Aorta (tissue), 5 donors: ENCODE measurements around the gene SCAMP2. TPM values are rescaled to one million over a fixed set of nuclear protein-coding genes. Genes with fewer than 3 reads are reported as not detected.

ENCODE experiments used
- ATAC-seq: fragments of 200-7000 bp; cut with Tn5 transposase; one replicate; pipeline ENCODE4 v1.9.1; 2022; ENCODE audit warnings: moderate library complexity; ENCODE audit not compliant: low FRiP score
- DNase-seq, 2 donors: peaks; one replicate each; pipeline ENCODE4 v3.0.0-alpha.2; 2020
- H3K27ac ChIP-seq, 2 donors: one replicate each; pipeline ENCODE4 v1.5.1; 2013; ENCODE audit warnings: low read length in 2 of 2, mild to moderate bottlenecking in 2 of 2, moderate library complexity in 2 of 2, control low read depth in 1 of 2, inconsistent platforms in 1 of 2, low read depth in 1 of 2
- H3K27me3 ChIP-seq, 2 donors: one replicate each; pipeline ENCODE4 v1.6.1; 2013; ENCODE audit warnings: control low read depth in 1 of 2, low read length in 1 of 2, mild to moderate bottlenecking in 1 of 2, moderate library complexity in 1 of 2; ENCODE audit not compliant: insufficient read depth in 2 of 2, control insufficient read depth in 1 of 2
- H3K36me3 ChIP-seq, 2 donors: one replicate each; pipeline ENCODE4 v1.6.1; 2013; ENCODE audit warnings: control low read depth in 1 of 2, low read length in 1 of 2, mild to moderate bottlenecking in 1 of 2; ENCODE audit not compliant: insufficient read depth in 2 of 2, control insufficient read depth in 1 of 2
- H3K4me1 ChIP-seq, 2 donors: one replicate each; pipeline ENCODE4 v1.6.1; 2013; ENCODE audit warnings: low read length in 2 of 2, control low read depth in 1 of 2, mild to moderate bottlenecking in 1 of 2, moderate library complexity in 1 of 2; ENCODE audit not compliant: insufficient read depth in 2 of 2, control insufficient read depth in 1 of 2
- H3K4me3 ChIP-seq, 2 donors: one replicate each; pipeline ENCODE4 v1.5.1; 2013; ENCODE audit warnings: low read length in 2 of 2, control low read depth in 1 of 2, mild to moderate bottlenecking in 1 of 2
- H3K9me3 ChIP-seq: one replicate; pipeline ENCODE4 v1.6.1; 2013; ENCODE audit warnings: mild to moderate bottlenecking, low read length; ENCODE audit not compliant: control insufficient read depth
- WGBS, 2 donors: extraction: QIAGEN DNeasy Blood & Tissue Kit; methylation state at CpG; one replicate each; pipeline ENCODE4 v1.1.7; 2013; 5-methylcytosine and 5-hydroxymethylcytosine counted together
- intact Hi-C, 2 donors: fragments of 100-400 bp; cut with DNase I; formaldehyde crosslinking; loops; one replicate each; pipeline versions ENCODE4 v1.14.2 to v1.15.0; 2022
- polyA plus RNA-seq, 2 donors: library from polyadenylated mRNA; stranded (reverse); fragments of 200-250 nt; gene quantifications; one replicate each; pipeline ENCODE4 v1.2.3, GENCODE V29; 2013
- total RNA-seq, 2 donors: library from RNA; stranded (reverse); fragmentation: NEBNext Ultra II Directional; extraction: Animal tissue kit (Norgen Biotek cat#: 25700); gene quantifications; one replicate each; pipeline ENCODE4 v1.2.1, GENCODE V29; 2021
- donor health status: healthy with polysubstance abuse.
- donor health status: Bipolar disorder and iron deficiency.
- donor health status: DM: no; HTN: no; CAD: no.
- donor health status: DM: no; HTN: no; CAD: no.
- donor health status: DM: yes; HTN: yes; CAD: no.

SCAMP2 gene
- total and polyA plus RNA-seq, 4 donors, result 21.8 to 65.0 (median 46.3) TPM

DNA sequence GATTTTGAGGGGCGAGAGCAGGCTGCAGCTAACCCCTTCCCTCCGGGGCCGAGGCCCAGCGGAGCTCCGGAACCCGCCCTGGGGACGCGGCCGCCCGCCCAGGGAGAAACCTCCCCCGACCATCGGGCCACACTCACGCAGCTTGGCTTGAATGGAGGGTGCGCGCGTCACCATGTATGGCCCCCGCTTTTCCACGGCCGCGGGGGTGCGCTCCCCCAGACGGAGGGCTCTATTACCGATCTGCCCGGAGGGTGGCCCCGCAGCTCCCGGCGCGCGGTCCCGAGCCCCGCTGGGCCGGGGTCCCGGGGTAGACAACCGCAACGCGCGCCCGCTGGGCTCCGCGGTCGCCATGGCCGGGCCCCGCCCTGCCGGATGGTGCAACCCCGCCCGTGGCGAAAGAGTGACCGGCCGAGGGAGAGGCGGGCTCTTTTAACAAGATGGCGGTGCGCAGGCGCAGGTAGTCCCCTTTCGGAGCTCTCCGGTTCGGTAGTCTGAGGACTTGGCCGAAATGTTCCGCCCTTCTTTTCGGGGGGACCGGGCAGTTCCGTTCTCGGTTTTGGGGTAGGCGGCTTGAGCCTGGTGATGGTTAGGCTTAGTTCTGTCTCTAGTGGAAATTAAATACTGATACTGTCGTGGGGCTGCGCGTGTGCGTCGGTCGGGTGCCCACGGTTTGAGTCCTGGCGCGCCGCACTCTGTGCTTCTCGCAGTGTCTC is 33.4 kb upstream of the SCAMP2 start, which contains the start of gene FAM219B:
TSS of gene FAM219B (minus strand) at position 402 of the 713 bp plus-strand sequence. CDS start at position 351, 51 bp downstream.
- intact Hi-C loops, result loop anchor here in 1 of 2 donors (2.0 to 5.0 kb wide), 3 partner anchors 30 to 46 kb away; partner anchors contain the start of gene SCAMP2
- Histone ChIP-seq H3K4me1 (no peaks in the 10 kb centered on the region), H3K27ac (peak within 1 kb of the TSS; percentile 69 to 78), H3K27me3 (no peaks in the 10 kb centered on the region), H3K9me3 (no peaks in the 10 kb centered on the region), H3K36me3 (no peaks in the 10 kb centered on the region), H3K4me3 (peak within 1 kb of the TSS; percentile 71 to 91)
- 0 to 1% methylated on average over 71 to 74 of the region's 74 CpGs for WGBS, 2 donors
- ATAC-seq (peak; percentile 98), DNase-seq (peak; percentile 96 to 98)

DNA sequence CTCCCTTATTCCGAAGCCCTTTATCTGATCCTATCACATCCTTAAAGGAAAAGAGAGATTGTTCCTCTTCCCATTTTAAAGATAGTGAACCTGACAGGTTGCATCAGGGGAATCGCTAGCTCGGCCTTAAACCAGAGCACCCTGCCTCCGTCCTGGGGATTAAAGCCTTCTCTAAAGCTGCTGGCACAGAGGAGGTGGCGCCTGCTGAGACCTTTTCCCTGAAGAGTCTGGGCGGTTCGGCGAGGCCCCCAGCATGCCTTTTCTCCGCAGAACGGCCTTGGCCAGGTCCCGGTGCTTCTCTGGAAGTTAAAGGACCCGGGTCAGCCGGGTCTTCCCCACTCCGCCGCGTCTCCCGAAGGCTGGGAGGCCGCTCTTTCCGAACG is 32.9 kb upstream of the SCAMP2 start:
- ATAC-seq, result peak; percentile 42
- no peaks in the 10 kb centered on the region for H3K4me1 ChIP-seq
- intact Hi-C loops, result loop anchor here in 1 of 2 donors (2.0 to 5.0 kb wide), 3 partner anchors 31 to 46 kb away; partner anchors contain the start of gene SCAMP2
- no peaks in the 10 kb centered on the region for H3K27me3 ChIP-seq
- H3K4me3 ChIP-seq, result peak overlapping the region; percentile 19 to 91
- peak overlapping the region; percentile 33 to 78 for H3K27ac ChIP-seq
- no peaks in the 10 kb centered on the region for H3K36me3 ChIP-seq
- WGBS, 2 donors, result 0% methylated on average over 20 of the region's 20 CpGs
- H3K9me3 ChIP-seq, result no peaks in the 10 kb centered on the region
- DNase-seq, result peak in 1 of 2 donors; percentile 57

DNA sequence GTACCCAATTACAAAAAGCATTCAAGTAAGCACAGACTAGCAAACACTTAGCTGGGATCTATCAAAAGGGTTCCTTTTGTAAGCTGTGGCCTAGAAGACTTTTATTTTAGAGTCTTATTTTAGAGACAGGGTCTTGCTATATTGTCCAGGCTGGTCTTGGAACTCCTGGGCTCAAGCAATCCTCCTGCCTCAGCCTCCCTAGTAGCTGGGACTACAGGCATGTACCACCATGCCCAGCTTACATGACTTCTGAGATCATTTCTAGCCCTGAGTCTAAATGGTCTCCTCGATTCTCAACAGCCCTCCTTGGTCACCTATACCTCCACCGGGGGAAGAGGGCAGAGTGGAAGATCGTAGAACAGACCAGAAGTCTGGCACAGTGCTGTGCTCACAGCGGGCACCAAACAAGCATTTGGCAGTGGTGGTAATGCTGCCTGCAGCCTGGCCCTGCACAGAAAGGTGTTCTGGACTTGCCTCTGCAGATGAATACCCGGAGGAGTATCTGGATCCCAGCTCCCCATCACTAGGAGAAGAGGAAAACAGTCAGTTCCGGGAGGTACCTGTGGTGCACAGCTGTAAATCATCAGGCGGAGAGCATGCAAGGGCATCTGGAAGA is 31.1 kb upstream of the SCAMP2 start:
- H3K4me3 ChIP-seq, result no peak overlapping the region
- no peaks in the 10 kb centered on the region for H3K4me1 ChIP-seq
- ATAC-seq, result no peak
- no peaks in the 10 kb centered on the region for H3K9me3 ChIP-seq
- intact Hi-C loops, result no loop called here
- no peak for DNase-seq
- peaks cover 0 to 3% of the 10 kb centered on the region in 2 donors for H3K36me3 ChIP-seq
- no peaks in the 10 kb centered on the region for H3K27me3 ChIP-seq
- no peak overlapping the region for H3K27ac ChIP-seq
- 87 to 92% methylated on average over 7 of the region's 7 CpGs for WGBS, 2 donors

DNA sequence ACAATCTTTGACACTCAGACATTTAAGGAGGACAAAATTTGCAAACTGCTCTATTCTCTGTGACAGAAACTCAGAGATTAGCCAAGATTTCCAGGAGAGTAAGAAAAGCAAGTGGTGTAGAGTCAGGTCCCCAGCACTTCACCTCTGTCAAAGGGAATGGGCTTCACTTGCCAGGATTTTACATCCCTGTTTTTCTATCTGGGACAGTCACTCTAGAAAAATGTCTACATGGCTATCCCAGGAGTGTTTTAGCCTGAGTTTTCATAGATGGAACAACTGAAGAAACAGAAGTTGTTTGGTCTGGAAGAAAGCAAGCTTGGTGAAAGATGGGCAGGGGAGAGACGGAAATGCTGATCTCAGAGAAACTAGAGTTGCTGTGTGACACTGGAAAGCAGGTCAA is 30.5 kb upstream of the SCAMP2 start:
- Histone ChIP-seq H3K27me3 (no peaks in the 10 kb centered on the region), H3K27ac (no peak overlapping the region), H3K4me1 (no peaks in the 10 kb centered on the region), H3K9me3 (no peaks in the 10 kb centered on the region), H3K36me3 (peaks cover 0 to 3% of the 10 kb centered on the region in 2 donors), H3K4me3 (no peak overlapping the region)
- DNase-seq, result no peak
- WGBS, 2 donors, result 87 to 100% methylated on average over 1 of the region's 1 CpG
- intact Hi-C loops, result no loop called here
- no peak for ATAC-seq

DNA sequence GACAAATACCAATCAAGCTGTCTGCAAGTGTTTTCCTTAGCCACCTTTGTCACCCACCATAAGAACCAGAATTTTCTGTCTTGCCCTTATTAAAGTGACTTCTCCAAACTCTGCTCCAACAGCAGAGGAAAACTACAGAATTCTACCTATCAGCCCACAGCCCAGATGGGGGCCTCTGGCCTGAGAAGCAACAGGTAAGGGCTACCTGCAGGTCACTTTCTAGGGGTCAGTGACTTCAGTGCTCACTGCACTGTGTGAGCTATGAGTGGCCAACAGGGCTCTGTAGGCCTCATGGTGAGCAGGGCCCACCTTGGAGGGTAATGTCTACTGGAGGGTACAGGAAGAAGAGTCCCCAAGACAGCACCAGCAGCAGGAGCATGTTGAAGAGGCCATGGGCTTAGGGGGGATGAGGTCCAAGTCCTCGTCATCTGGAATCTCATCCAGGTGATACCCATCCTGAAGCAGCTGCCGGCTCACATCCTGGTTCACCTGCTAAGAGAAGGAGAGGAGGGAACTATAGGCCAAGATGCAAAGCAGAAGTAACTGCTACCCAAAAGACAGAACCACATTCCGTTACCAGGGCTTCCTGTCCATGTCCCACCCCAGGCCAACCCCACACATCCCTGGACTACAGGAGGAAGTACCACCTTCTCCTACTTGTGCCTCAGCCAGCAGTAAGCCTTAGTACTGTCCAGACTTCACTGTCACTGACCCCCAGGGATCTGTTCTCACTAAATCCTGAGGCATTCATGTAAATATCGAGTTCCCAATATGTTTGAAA is 29.3 kb upstream of the SCAMP2 start:
- Histone ChIP-seq H3K9me3 (no peaks in the 10 kb centered on the region), H3K4me1 (no peaks in the 10 kb centered on the region), H3K36me3 (peaks cover 0 to 3% of the 10 kb centered on the region in 2 donors), H3K27ac (no peak overlapping the region), H3K27me3 (no peaks in the 10 kb centered on the region), H3K4me3 (no peak overlapping the region)
- WGBS, 2 donors, result 88 to 89% methylated on average over 4 of the region's 4 CpGs
- intact Hi-C loops, result no loop called here
- no peak for ATAC-seq
- DNase-seq, result no peak

DNA sequence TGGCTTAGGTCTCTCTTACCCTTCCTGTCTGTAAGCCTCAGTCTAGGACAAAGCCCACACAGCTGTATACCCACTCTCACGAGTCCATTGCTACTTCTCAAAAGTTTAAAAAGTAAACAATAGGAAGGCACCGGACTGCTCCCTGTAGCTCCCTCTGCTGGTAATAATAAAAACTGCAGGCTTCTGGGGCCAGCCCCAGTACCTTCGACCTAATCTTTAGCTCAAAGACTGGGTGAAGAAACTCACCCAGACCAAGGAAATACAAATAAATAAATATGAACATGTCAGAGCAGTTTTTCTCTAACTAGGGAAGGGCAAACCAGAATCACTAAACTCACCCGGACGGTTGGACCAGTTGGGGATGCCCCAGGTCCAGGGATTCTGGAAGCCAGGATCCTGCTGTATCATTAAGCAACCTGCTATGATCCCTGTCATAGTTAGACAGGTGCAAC is 28.5 kb upstream of the SCAMP2 start:
- Histone ChIP-seq H3K4me3 (no peak overlapping the region), H3K9me3 (no peaks in the 10 kb centered on the region), H3K4me1 (no peaks in the 10 kb centered on the region), H3K27ac (peak overlapping the region in 1 of 2 donors; percentile 12), H3K27me3 (no peaks in the 10 kb centered on the region), H3K36me3 (peaks cover 0 to 3% of the 10 kb centered on the region in 2 donors)
- ATAC-seq (peak; percentile 63), DNase-seq (no peak)
- intact Hi-C loops, result no loop called here
- 11 to 17% methylated on average over 5 of the region's 5 CpGs for WGBS, 2 donors

DNA sequence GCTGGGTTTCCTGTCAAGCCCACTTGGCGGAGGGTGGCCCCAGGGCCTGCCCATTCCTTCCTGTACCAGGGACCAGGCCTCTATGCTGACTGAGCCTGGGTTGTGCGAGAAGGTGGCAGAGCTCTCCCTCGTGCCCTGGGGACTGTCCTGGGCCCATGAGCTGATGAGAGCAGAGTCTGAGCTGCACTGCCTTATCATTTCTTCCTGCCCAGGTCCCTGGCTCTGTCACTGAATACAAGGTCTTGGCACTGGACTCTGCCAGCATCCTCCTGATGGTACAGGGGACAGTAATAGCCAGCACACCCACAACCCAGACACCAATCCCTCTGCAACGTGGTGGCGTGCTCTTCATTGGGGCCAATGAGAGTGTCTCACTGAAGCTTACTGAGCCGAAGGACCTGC is 24.1 kb upstream of the SCAMP2 start:
- Histone ChIP-seq H3K36me3 (peaks cover 0 to 3% of the 10 kb centered on the region in 2 donors), H3K4me1 (no peaks in the 10 kb centered on the region), H3K9me3 (no peaks in the 10 kb centered on the region), H3K4me3 (no peak overlapping the region), H3K27ac (no peak overlapping the region), H3K27me3 (no peaks in the 10 kb centered on the region)
- no peak for ATAC-seq
- DNase-seq, result no peak
- intact Hi-C loops, result loop anchor here in 1 of 2 donors (5.0 to 10.0 kb wide), 2 partner anchors 52 to 125 kb away; partner anchors contain the start of gene ULK3
- WGBS, 2 donors, result 75 to 77% methylated on average over 6 of the region's 6 CpGs

DNA sequence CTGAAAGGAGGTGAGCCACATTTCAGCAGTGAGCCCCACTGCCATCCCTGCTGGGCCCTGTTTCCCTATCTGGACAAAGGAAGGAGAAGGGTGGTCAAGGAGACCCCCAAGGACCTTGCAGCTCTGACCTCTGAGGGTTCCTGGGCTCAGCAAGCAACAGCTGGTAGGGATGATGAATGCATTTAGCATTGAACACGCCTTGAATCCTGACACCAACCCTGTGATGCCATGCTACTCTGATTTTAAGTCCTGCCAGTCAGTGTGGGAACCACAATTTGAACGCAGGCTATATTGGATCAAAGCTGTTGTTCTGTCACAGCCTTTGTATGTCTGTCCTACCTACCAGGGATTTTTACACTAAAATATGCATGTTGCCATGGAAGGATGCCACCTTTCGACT is 23.2 kb upstream of the SCAMP2 start:
- no peaks in the 10 kb centered on the region for H3K9me3 ChIP-seq
- WGBS, 2 donors, result 80 to 81% methylated on average over 3 of the region's 3 CpGs
- ATAC-seq, result no peak
- H3K4me1 ChIP-seq, result no peaks in the 10 kb centered on the region
- H3K36me3 ChIP-seq, result peaks cover 0 to 3% of the 10 kb centered on the region in 2 donors
- H3K4me3 ChIP-seq, result no peak overlapping the region
- no peak for DNase-seq
- intact Hi-C loops, result loop anchor here in 1 of 2 donors (5.0 to 10.0 kb wide), 2 partner anchors 52 to 124 kb away; partner anchors contain the start of gene ULK3
- no peak overlapping the region for H3K27ac ChIP-seq
- no peaks in the 10 kb centered on the region for H3K27me3 ChIP-seq
